ENCODE measurements around the gene SHE.

Gene SHE

DNA sequence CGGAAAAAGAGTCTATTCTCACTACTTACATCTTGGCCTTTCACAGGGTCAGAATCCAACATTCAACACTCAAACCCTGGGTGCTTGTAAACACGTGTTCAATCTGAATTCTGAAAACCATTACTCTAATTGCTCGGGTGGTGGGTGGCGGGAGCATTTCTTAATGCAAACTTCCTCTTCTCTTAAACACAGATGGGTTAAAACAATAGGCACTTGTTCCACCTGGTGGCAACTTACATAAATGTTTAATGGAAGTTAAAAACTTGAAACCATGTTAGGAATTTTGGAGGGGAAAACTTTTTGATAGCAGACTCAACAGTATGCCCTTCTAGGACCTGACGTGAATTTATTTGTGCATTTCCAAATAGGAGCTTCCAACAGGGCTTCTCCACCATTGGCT lies 23.6 kb downstream of the SHE start:
- DNase-seq (ENCODE audit: low read depth): no peak

DNA sequence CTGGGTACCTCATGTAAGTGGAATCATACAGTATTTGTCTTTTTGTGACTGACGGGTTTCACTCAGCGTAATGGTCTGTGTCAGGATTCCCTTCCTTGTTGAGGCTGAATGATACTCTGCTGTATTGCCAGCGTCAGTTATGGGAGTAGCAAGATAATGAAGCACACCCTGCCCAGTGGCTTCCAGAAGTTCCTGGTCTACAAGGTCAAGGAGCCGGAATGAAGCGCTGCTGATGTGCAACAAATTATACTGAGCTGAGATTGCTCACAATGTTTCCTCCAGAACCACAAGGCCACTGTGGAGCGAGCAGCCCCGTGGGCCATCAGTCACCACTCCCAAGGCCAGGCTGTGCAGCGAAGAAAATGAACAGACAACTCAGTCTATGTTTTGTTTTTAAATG lies 24.2 kb downstream of the SHE start:
- no peak for DNase-seq (ENCODE audit: low read depth)

GRCh38 chr1:154476791-154477190 lies 25.4 kb downstream of the SHE start:
- DNase-seq (ENCODE audit: low read depth): no peak

DNA sequence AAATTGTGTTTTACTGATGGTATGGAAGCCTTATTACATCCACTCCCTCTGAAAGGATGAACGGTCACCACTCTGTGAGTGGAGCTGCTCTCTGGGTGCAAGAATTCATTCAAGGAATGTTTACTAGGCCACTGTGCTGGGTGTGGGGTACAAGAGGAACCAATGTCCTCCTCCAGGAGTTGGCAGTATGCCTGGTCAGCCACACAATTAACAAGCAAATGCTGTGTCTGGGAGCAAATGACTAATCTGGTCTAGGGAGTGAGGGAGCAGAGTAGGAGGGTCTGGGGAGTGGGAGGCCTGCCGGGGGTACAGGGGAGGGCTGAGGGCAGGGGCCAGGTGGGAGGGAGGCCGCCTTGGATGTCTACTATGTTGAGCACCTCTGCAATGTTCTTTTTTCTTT lies 27.4 kb downstream of the SHE start:
- DNase-seq (ENCODE audit: low read depth): peak; percentile 86

DNA sequence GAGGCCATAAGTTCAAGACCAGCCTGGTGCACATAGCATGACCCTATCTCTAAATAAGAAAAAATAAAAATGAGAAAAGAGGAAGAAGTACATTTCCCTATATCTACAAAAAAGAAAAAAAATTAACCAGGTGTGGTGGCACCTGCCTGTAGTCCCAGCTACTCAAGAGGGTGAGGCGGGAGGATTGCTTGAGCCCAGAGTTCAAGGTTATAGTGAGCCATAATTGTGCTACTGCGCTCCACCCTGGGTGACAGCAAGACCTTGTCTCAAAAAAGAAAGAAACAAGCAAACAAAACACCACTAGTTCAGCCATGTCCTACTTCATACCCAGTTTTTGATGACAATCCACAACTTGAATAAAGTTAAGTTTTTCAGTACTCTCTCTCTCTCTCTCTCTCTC lies 30.9 kb downstream of the SHE start:
- no peak for DNase-seq (ENCODE audit: low read depth)

- no peak for DNase-seq (ENCODE audit: low read depth)
These were observed 32.2 kb downstream of the SHE start for GRCh38 chr1:154469844-154470560.

DNA sequence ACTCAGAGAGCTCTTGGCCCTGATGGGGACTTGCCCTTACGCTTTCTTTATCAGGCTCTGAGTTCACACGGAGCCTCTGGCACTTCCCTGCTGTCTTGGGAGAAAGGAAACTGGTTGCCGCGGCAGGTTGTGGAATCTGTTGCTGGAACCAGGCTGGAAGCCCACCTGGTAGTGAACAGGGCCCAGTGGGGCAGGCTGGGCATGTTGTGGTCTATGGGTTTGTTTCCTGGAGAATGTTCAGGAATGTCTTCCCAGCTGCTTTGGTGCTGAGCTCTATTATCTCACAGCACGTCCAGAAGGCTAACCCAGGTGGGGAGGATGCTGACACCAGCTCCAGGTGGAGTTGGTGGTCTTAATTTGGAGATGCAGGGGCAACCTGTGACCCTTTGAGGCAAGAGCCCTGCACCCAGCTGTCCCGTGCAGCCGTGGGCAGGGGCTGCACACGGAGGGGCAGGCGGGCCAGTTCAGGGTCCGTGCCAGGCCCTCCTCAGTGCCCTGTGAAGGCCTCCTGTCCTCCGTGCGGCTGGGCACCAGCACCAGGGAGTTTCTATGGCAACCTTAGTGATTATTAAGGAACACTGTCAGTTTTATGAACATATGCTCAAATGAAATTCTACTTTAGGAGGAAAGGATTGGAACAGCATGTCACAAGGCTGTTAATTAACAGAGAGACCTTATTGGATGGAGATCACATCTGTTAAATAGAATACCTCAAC lies 33.5 kb downstream of the SHE start:
- DNase-seq (ENCODE audit: low read depth): no peak

DNA sequence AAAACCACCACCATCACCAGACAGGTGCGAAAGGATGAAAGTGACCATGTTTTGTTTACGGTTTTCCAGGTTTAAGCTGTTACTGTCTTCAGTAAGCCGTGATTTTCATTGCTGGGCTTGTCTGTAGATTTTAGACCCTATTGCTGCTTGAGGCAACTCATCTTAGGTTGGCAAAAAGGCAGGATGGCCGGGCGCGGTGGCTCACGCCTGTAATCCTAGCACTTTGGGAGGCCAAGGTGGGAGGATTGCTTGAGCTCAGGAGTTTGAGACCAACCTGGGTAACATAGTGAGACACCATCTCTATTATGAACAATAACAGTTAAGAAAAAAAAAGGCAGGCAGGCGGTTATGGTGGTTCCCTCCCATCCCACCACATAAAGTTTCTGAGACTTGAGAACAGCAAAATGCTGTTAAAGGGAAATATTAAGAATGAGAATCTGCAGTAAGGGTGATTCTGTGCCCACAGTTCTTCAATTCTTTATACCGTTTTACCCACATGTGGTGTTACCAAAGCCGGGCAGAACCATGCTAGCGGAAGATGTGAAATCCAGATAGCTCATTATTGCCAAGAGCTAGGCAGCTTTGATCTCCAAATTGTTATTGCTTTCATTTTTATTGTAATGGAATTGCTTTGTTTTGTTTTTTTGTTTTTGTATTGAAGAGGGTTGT lies 34.6 kb downstream of the SHE start:
- no peak for DNase-seq (ENCODE audit: low read depth)

- DNase-seq (ENCODE audit: low read depth): no peak
These were observed 35.2 kb downstream of the SHE start for GRCh38 chr1:154466921-154467417.

- DNase-seq (ENCODE audit: low read depth): no peak
These were observed 36.0 kb downstream of the SHE start for GRCh38 chr1:154466206-154466605.

DNA sequence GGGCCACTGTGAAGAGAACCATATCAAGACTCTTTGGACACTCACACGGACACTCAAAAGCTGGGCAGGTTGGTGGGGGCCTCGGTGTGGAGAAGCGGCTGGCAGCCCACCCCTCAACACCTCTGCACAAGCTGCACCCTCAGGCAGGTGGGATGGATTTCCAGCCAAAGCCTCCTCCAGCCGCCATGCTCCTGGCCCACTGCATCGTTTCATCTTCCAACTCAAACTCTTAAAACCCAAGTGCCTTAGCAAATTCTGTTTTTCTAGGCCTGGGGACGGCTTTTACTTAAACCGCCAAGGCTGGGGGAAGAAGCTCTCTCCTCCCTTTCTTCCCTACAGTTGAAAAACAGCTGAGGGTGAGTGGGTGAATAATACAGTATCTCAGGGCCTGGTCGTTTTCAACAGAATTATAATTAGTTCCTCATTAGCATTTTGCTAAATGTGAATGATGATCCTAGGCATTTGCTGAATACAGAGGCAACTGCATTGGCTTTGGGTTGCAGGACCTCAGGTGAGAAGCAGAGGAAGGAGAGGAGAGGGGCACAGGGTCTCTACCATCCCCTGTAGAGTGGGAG lies 36.5 kb downstream of the SHE start:
- no peak for DNase-seq (ENCODE audit: low read depth)

DNA sequence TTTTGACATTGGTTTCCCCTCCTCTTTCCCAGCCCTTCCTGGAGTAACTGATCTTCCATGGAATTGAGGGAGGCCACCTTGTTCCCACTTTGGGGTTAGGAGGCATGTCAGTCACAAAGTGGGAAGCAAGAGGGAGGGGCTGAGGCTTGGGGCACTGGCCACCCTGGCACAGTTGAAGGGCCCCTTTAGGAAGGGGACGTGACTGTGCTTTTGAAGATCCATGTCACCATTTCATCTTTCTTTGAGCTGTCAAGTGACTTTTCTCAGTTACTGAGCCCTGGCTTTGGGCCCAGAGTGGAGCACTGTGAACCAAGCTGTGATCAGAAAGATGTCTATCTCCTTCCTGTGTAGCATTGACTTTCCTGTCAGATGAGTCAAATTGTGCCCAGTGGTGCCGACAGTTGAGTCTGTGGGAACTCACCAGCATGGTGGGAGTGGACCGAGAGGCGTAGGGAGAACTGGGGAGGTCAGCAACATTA lies 38.7 kb downstream of the SHE start:
- no peak for DNase-seq (ENCODE audit: low read depth)

- DNase-seq (ENCODE audit: low read depth): no peak
These were observed 41.4 kb downstream of the SHE start for GRCh38 chr1:154460695-154461260.

DNA sequence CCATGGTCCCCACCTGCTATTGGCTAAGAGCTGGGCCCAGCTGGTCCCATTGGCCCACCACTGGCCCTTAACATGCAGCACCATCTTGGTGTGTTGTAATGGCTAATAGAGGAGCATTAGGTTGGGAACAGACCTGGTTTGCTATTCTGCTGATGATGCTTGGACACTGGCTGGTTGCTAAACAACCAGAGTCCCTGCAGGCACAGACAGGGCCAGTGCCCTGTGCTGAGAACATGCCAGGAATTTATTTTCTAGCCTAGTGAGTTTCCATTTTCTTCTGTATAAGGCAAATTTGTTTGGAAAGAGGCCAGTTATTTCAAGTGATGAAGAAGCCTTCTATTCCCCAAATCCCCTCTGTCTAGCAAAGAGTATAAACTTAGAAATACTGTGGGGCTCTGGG lies 43.1 kb downstream of the SHE start:
- no peak for DNase-seq (ENCODE audit: low read depth)

DNA sequence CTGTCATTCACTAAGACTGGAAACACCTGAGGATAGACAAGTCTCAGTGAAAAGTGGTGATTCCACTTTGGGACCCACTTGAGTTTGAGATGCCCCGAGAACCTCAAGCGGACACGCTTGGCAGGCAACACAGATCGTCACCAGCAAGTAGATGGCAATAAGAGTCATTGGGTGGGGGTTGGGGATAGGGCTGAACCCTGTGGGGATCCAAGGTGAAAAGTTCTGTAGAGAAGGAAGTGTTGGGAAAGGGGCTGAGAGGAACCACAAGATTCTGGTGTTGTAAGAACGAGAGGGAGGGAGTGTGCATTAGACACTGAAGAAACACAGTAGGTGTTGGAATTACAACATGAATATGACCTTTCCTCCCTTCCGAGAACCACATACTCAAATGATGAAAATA lies 45.6 kb downstream of the SHE start:
- no peak for DNase-seq (ENCODE audit: low read depth)

GRCh38 chr1:154454386-154455120 lies 47.7 kb downstream of the SHE start:
- DNase-seq (ENCODE audit: low read depth): no peak

DNA sequence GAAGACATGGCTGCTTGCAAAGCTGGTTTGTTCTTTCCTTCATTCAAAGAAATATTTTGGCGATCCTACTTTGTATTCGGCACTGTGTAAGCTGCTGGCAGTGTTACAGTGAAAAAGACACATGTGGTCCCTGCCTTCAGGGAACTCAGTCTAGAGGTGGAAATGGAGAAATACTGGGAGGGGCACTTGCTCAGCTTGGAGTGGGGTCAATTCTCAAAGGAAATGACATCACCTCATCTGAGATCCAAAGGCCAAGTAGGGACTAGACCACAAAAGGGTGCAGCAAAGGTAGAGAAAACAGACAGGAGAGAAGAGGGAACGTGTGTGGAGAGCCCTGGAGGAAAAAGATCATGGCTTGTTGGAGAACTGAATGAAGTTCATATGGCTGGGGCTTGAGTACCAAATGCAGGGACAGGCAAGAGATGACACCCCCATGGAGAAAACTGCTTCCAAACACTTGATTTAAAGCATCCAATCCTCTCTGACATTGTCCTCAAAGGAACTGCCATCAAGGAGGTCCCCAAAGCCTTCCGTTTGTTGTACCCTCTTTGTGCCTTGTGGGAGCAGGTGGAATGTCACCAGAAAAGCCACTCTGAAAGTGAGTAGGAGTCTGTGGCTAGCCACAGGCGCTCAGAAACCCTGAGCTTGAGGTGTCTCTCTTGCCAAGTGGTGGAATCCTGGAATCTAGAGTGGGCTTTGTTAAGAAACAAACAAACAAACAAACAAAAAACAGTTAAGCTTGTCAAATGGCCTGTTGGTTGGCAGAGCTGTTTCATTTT lies 48.4 kb downstream of the SHE start:
- DNase-seq (ENCODE audit: low read depth): peak; percentile 58

- DNase-seq (ENCODE audit: low read depth): no peak
These were observed 49.1 kb downstream of the SHE start for GRCh38 chr1:154453161-154453560.

GRCh38 chr1:154448331-154448811 lies 53.8 kb downstream of the SHE start:
- no peak for DNase-seq (ENCODE audit: low read depth)

GRCh38 chr1:154446789-154447188 lies 55.4 kb downstream of the SHE start:
- DNase-seq (ENCODE audit: low read depth): no peak

DNA sequence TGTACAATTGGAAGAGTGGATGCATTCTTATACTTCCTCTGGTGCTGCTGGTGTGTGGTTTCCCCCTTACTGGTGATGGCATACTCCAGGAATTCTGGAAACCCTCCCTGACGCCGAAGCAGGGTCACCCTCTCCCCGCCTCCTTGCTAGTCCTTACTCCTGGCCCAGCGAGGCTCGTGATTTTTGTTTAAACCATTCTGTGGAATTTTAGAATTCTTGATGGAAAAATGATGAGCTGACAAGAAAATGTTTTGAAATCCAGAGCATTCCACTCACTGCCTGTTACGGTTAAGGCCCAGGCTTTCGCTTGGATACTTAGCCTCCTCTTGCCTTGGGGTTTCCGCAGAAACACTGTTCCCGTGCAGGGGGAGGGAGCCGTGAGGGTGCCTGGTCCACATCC lies 55.9 kb downstream of the SHE start:
- peak; percentile 90 for DNase-seq (ENCODE audit: low read depth)

Measured in GM04503 (cell line).